NCI-H146 treated with DMSO at 0.1 percent for 48 hours (cell line): ENCODE data around the gene SZT2.
"Not testable (repeated sequence)": the region's sequence is repeated elsewhere in the genome, so short reads cannot be mapped to it uniquely, and the experiment has no call there.

ENCODE experiments used
- DNase-seq: peaks from one replicate; lab custom pipeline; 2025; ENCODE audit not compliant: unreplicated experiment; lab: John Stamatoyannopoulos, UW

SZT2 gene

GRCh38 chr1:43453442-43454269 lies 64.0 kb downstream of the SZT2 start, which contains the start of gene HYI:
Gene HYI (minus strand): TSS chr1:43453931. CDS start chr1:43453793, 138 bp downstream.
- peak; percentile 40 for DNase-seq

- DNase-seq = peak; percentile 65
Observed at GRCh38 chr1:43454270-43455011, 64.7 kb downstream of the SZT2 start.

DNA sequence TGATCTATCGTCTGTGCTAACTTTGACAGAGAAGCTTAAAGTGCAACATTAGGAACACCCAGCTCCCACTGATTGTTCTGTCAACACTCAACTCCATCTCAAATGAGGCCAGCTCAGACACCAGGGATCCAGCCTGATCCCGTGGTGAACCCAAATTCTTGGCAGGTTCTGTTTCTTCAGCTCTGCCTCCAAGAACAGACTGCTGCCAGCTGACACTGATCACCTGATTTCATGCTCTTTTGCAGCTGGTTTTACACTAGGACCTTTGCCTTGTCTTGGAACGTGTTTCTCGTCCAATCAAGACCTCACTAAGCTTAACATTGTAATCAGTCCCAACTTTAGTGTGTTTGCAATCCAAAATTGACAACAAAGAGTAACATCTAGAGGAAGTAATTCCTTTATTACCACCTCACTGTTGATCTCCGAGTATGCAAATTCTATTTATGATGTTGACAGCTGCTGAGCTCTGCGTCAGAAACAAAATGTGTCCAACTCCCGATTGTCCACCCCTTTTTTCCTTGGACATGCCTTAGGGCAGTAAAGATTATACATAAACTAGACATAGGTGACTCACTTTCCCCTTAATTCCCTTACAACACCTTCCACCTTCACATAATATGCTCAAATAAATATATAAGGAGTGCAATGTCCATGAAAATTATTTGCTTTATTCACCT lies 65.7 kb downstream of the SZT2 start:
- DNase-seq = no peak

GRCh38 chr1:43458379-43458778 lies 68.7 kb downstream of the SZT2 start:
- not testable (repeated sequence) for DNase-seq

GRCh38 chr1:43460988-43461693 lies 71.4 kb downstream of the SZT2 start:
- DNase-seq = no peak

DNA sequence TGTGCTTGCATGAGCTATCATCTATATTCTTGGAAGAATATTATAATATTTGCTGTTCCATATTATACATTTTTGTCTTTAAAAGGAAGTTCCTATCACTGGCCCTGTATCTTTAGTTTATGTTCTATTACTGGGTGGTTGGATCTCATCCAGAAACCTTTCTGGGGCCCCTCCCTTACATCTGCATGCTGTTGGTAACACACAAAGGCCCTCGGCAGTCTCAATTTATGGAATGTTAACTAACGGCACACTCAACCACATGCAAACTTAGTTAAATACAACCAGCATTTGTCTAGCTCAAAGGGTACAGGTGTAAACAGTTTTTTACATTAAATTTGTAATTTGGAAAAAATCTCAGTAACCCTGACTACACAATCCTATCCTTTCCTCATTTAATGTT lies 73.8 kb downstream of the SZT2 start:
- no peak for DNase-seq

GRCh38 chr1:43464681-43465504 lies 75.2 kb downstream of the SZT2 start:
- no peak for DNase-seq

GRCh38 chr1:43465505-43466067 lies 75.9 kb downstream of the SZT2 start:
- DNase-seq = no peak

DNA sequence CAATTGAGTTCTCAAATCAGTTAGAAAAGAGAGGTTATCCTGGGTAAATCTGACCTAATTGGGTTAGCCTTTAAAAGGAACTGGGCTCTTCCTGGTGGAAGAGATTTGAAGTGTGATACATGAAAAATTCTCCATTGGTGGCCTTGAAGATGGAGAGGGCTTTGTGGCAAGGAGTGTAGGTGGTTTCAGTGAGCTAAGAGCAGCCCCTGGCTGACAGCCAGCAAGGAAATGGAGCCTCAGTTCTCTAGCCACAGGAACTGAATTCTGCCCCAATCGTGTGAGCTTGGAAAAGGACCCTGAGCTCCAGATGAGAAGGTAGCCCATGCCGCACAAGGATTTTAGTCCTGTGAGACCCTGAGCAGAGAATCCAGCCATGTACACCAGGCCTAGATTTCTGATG lies 76.7 kb downstream of the SZT2 start:
- no peak for DNase-seq

DNA sequence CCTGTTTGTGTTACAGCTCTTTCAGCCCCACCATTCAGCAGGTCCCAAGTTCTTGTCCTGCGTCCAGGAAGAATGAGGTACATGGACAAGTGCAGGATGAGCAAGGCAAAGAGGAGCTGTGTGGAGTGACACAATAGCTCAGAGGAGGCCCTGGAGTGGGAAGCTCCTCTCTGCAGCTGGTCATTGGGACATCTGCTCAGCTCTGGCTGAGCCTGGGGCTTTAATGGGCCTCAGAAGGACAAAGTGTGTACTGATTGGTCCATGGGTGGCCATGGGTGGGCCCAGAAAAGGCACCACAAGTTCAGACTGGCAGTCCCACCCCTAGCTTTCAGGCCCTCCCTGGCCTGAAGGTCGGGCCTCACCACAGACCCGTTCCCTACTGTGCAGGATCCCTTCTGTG lies 78.7 kb downstream of the SZT2 start:
- DNase-seq = no peak

DNA sequence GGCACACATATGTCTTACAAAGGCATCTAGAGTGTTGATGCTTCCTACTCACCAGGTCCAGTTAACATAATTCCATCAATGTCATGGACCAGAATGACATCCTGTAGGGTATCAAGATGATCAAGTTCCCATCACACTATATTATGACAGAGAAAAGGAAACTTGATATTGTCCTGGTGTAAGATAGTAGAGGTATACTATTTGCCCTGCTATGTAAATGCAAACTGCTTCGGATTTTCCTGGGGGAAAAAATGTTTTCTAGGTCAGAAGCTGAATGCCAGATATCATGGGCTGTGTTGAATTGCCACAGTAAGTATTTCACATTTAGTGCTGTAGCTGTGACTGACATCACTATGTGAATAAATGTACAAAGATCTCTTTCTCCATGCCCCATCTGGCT lies 80.2 kb downstream of the SZT2 start:
- DNase-seq = no peak

- DNase-seq = no peak
Observed at GRCh38 chr1:43472087-43472462, 82.4 kb downstream of the SZT2 start.

- DNase-seq = not testable (repeated sequence)
Observed at GRCh38 chr1:43472463-43473151, 82.9 kb downstream of the SZT2 start.

DNA sequence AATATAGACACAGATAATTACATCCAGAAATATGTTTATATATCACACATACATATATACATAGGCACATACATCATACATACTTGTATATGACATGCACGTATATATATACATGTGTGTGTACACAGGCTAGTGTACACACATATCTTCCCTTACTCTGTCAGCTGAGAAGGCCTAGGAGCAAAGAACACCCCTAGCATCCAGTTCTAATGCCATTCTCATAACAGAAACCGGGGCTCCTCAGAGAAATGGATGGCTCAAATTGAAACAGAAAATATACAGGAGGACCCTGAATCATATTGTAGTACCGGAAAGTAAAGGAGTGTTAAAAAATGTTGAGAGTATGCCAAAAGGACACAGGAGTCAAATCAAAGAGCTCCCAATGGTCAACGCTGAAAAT lies 83.8 kb downstream of the SZT2 start:
- no peak for DNase-seq

- DNase-seq = not testable (repeated sequence)
Observed at GRCh38 chr1:43475611-43476401, 86.1 kb downstream of the SZT2 start.

- no peak for DNase-seq
Observed at GRCh38 chr1:43477716-43478115, 88.0 kb downstream of the SZT2 start.

GRCh38 chr1:43479414-43479813 lies 89.7 kb downstream of the SZT2 start:
- no peak for DNase-seq

- DNase-seq = no peak
Observed at GRCh38 chr1:43481491-43481890, 91.8 kb downstream of the SZT2 start.

- DNase-seq = no peak
Observed at GRCh38 chr1:43482215-43482614, 92.5 kb downstream of the SZT2 start.
